GM12878 (cell line): ENCODE data around the gene CAT. TPM values are rescaled to one million over a fixed set of nuclear protein-coding genes. Genes with fewer than 3 reads are reported as not detected.

Experiments
- ATAC-seq: fragments of 200-7000 bp; cut with Tn5 transposase; 3 replicates; pipeline ENCODE4 v1.9.1; 2020; ENCODE audit warnings: mild to moderate bottlenecking, moderate library complexity
- BruUV-seq: library from RNA; stranded (reverse); fragments of 400-500 nt; replicated peaks from 2 replicates; lab custom pipeline; 2021; lab: Mats Ljungman, UMichigan
- CTCF ChIA-PET: fragments of 300-600 bp; sonication (Branson Sonifier 250); formaldehyde crosslinking; extraction: SDS; loops from one replicate; lab custom pipeline; 2021; ENCODE audit warnings: inconsistent platforms; lab: Yijun Ruan, JAX
- POLR2A ChIA-PET: fragments of 350-600 bp; formaldehyde crosslinking; extraction: SDS; loops from one replicate; lab custom pipeline; 2021; ENCODE audit warnings: inconsistent platforms; lab: Charles Lee
- RAD21 ChIA-PET: fragments of 300-600 bp; sonication (Branson Sonifier 250); formaldehyde crosslinking; loops from one replicate; lab custom pipeline; 2023; ENCODE audit warnings: antibody characterized with exemption; ENCODE audit not compliant: unreplicated experiment; lab: Charles Lee
- SMC1A ChIA-PET: fragments of 300-600 bp; sonication (Branson Sonifier 250); formaldehyde crosslinking; loops from one replicate; lab custom pipeline; 2023; ENCODE audit not compliant: unreplicated experiment, uncharacterized antibody; lab: Charles Lee
- DNase-seq: peaks from one replicate; pipeline ENCODE4 v3.0.0-alpha.2; 2011; ENCODE audit warnings: low read depth, low spot score
- FAIRE-seq: peaks from 3 replicates; lab custom pipeline; 2011; peaks lifted over from hg19 to GRCh38; lab: Jason Lieb, UNC
- H2AFZ ChIP-seq: 2 replicates; pipeline ENCODE4 v1.6.0; 2011; ENCODE audit warnings: low read depth, low read length, control low read depth; ENCODE audit not compliant: control insufficient read depth
- H3K27ac ChIP-seq: 2 replicates; pipeline ENCODE4 v1.5.1; 2011; ENCODE audit warnings: control low read depth; ENCODE audit not compliant: control insufficient read depth, insufficient read depth
- H3K27me3 ChIP-seq, 2 experiments: replicated peaks in 1 of 2; 2 replicates each; pipeline versions ENCODE4 v1.6.0 to v1.6.1; 2011; ENCODE audit warnings: low read length in 1 of 2; ENCODE audit not compliant: control insufficient read depth in 2 of 2, insufficient read depth in 2 of 2
- H3K36me3 ChIP-seq, 2 experiments: 2 replicates each; pipeline ENCODE4 v1.5.1; 2011; ENCODE audit warnings: low read length in 1 of 2; ENCODE audit not compliant: control insufficient read depth in 2 of 2, insufficient read depth in 2 of 2
- H3K4me1 ChIP-seq: 2 replicates; pipeline ENCODE4 v1.6.1; 2011; ENCODE audit warnings: mild to moderate bottlenecking, low read length, moderate library complexity, mixed read lengths; ENCODE audit not compliant: control insufficient read depth, insufficient read depth
- H3K4me2 ChIP-seq: 2 replicates; pipeline ENCODE4 v1.6.0; 2011; ENCODE audit warnings: control low read depth; ENCODE audit not compliant: control insufficient read depth, insufficient read depth
- H3K4me3 ChIP-seq: fragments of 200-600 bp; sonication (generic); 2 replicates; pipeline ENCODE4 v1.5.1; 2016
- H3K79me2 ChIP-seq: 2 replicates; pipeline ENCODE4 v1.6.0; 2011; ENCODE audit warnings: low read length; ENCODE audit not compliant: control insufficient read depth, insufficient read depth
- H3K9ac ChIP-seq: 2 replicates; pipeline ENCODE4 v1.8.0; 2011; ENCODE audit warnings: low read length, control low read depth, mixed read lengths; ENCODE audit not compliant: control insufficient read depth, insufficient read depth
- H3K9me3 ChIP-seq: replicated peaks from 3 replicates; pipeline ENCODE4 v1.5.1; 2011; ENCODE audit warnings: mild to moderate bottlenecking, low read length; ENCODE audit not compliant: control insufficient read depth, insufficient read depth
- H4K20me1 ChIP-seq: 2 replicates; pipeline ENCODE4 v1.6.0; 2011; ENCODE audit not compliant: control insufficient read depth, insufficient read depth
- BACH1 ChIP-seq: fragments of 450-650 bp; IDR thresholded peaks from 2 replicates; pipeline ENCODE4 v1.6.1; 2017; ENCODE audit warnings: mild to moderate bottlenecking, borderline replicate concordance
- IKZF1 ChIP-seq: fragments of 450-650 bp; conservative IDR thresholded peaks from 2 replicates; pipeline ENCODE4 v1.6.1; 2017; ENCODE audit warnings: antibody characterized with exemption, mild to moderate bottlenecking
- KLF5 ChIP-seq: fragments of 450-650 bp; IDR thresholded peaks from 2 replicates; pipeline ENCODE4 v1.6.1; 2014; ENCODE audit warnings: mild to moderate bottlenecking; ENCODE audit not compliant: partially characterized antibody
- NR2C1 ChIP-seq: fragments of 450-650 bp; IDR thresholded peaks from 2 replicates; pipeline ENCODE4 v1.6.1; 2017; ENCODE audit warnings: antibody characterized with exemption, mild to moderate bottlenecking, moderate library complexity
- NRF1 ChIP-seq: conservative IDR thresholded peaks from 2 replicates; pipeline ENCODE4 v1.6.1; 2011; ENCODE audit warnings: mild to moderate bottlenecking, low read depth, low read length, improper control_type of control experiment
- PAX5 ChIP-seq: IDR thresholded peaks from 2 replicates; pipeline ENCODE4 v1.6.1; 2011; ENCODE audit warnings: low read depth, low read length, borderline replicate concordance
- PML ChIP-seq: IDR thresholded peaks from 2 replicates; pipeline ENCODE4 v1.6.1; 2012; ENCODE audit warnings: low read length, inconsistent platforms
- POLR2AphosphoS2 ChIP-seq: IDR thresholded peaks from 2 replicates; pipeline ENCODE4 v1.6.1; 2011; ENCODE audit warnings: low read depth, mild to moderate bottlenecking, low read length, improper control_type of control experiment, moderate library complexity
- POLR2AphosphoS5 ChIP-seq: IDR thresholded peaks from 2 replicates; pipeline ENCODE4 v1.6.1; 2011; ENCODE audit warnings: mild to moderate bottlenecking, low read length, inconsistent platforms
- RELA ChIP-seq: fragments of 450-650 bp; IDR thresholded peaks from 2 replicates; pipeline ENCODE4 v1.8.0; 2014; ENCODE audit warnings: borderline replicate concordance; ENCODE audit not compliant: partially characterized antibody
- SMAD5 ChIP-seq: IDR thresholded peaks from 2 replicates; pipeline ENCODE4 v1.6.1; 2016; ENCODE audit warnings: antibody characterized with exemption, low read depth
- STAT3 ChIP-seq: IDR thresholded peaks from 2 replicates; pipeline ENCODE4 v1.6.1; 2011; ENCODE audit warnings: low read depth, low read length, improper control_type of control experiment
- WRNIP1 ChIP-seq: IDR thresholded peaks from 2 replicates; pipeline ENCODE4 v1.6.1; 2011; ENCODE audit warnings: low read depth, low read length, improper control_type of control experiment, borderline replicate concordance
- ZNF622 ChIP-seq: fragments of 450-650 bp; IDR thresholded peaks from 2 replicates; pipeline ENCODE4 v1.6.1; 2017; ENCODE audit warnings: mild to moderate bottlenecking, inconsistent platforms
- ZSCAN29 ChIP-seq: fragments of 450-650 bp; IDR thresholded peaks from 2 replicates; pipeline ENCODE4 v1.6.1; 2017; ENCODE audit warnings: mild to moderate bottlenecking, moderate library complexity
- WGBS: methylation state at CpG from one replicate; pipeline ENCODE4 v1.1.6; 2016; ENCODE audit warnings: low lambda C conversion rate; ENCODE audit not compliant: insufficient replicate concordance, insufficient coverage; ENCODE audit errors: missing lambda C conversion rate; 5-methylcytosine and 5-hydroxymethylcytosine counted together
- in situ Hi-C: fragments of 300-500 bp; cut with MboI; formaldehyde crosslinking; loops from 9 replicates; pipeline ENCODE4 v1.14.3; 2018; ENCODE audit warnings: mixed read lengths
- intact Hi-C: fragments of 100-400 bp; cut with micrococcal nuclease; formaldehyde crosslinking; loops from one replicate; pipeline ENCODE4 v1.14.2; 2022; ENCODE audit not compliant: unreplicated experiment
- polyA plus RNA-seq, 11 experiments: library from polyadenylated mRNA; depleted of rRNA in 4 of 11; unstranded in 6 of 11; stranded (reverse) in 5 of 11; fragments of >200 nt; fragmentation: Nextera tagmentation in 4 of 11; fragmentation: Illumina TruSeq in 1 of 11; extraction: Ambion mirVana in 4 of 11; extraction: Trizol in 1 of 11; gene quantifications; 1 replicate in 1 of 11; 2 replicates in 10 of 11; pipeline versions ENCODE4 v1.2.1 to v1.2.3, GENCODE V29; 2011 to 2016; ENCODE audit warnings: inconsistent platforms in 2 of 11, missing spikeins in 2 of 11, low read depth in 1 of 11
- total RNA-seq, 4 experiments: library from RNA; depleted of rRNA in 3 of 4; stranded (reverse); fragments of >200 nt in 3 of 4; fragmentation: Illumina TruSeq in 1 of 4; extraction: Trizol in 1 of 4; gene quantifications; 2 replicates each; pipeline versions ENCODE4 v1.2.1 to v1.2.3, GENCODE V29; 2013 to 2021
- TF ChIP-seq, protein P1 (sequence below): IDR thresholded peaks from 2 replicates; pipeline ENCODE4 v1.6.1; 2012; ENCODE audit warnings: low read length, inconsistent platforms
- TF ChIP-seq, protein P2 (sequence below): fragments of 450-650 bp; conservative IDR thresholded peaks from 2 replicates; pipeline ENCODE4 v1.6.1; 2017; ENCODE audit warnings: mild to moderate bottlenecking, moderate library complexity
- TF ChIP-seq, protein P3 (sequence below): fragments of 150-350 bp; IDR thresholded peaks from 2 replicates; pipeline ENCODE4 v1.6.1; 2016; ENCODE audit warnings: low read depth, low read length

The CAT gene
- total and polyA plus RNA-seq, 10 of the 15 experiments (the other 5 are each of a cell fraction or from before 2014, with no cell fraction given) = 22.4 to 71.3 (median 33.6) TPM

DNA sequence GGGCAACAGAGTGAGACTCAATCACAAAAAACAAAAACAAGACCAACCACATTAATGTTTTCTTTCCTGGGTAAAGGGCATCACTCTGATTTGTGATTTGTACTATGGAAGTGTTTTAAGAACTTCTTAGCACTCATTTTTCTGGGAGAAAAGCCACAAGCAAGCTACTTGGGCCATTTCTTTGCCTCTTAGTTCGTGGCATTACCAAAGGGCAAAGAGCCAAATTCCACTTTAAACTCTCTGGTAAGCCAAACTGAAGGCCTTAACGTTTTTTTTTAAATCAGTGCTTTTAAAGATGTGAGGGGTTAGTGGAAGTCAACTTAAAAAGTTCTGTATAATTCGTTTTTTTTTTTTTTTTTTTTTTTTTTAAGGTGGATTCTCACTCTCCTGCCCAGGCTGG lies 36.9 kb downstream of the CAT start:
- SMC1A ChIA-PET = interaction anchor here (0.6 kb wide), 1 partner anchor 246 kb away, joined by 3 read pairs; no protein-coding TSS in a partner anchor
- H3K9me3 ChIP-seq = no peaks in the 10 kb centered on the region
- POLR2A ChIA-PET = no interaction called here
- no peaks in the 10 kb centered on the region for H3K4me1 ChIP-seq
- no peaks in the 10 kb centered on the region for H3K79me2 ChIP-seq
- BruUV-seq = no TSS peak
- CTCF ChIA-PET = interaction anchor here (1.2 to 1.6 kb wide), 2 partner anchors 16 to 19 kb away, joined by 3 read pairs; no protein-coding TSS in a partner anchor
- in situ Hi-C loops (loop anchor here (25.0 kb wide), 1 partner anchor 313 kb away; no protein-coding TSS in a partner anchor), intact Hi-C loops (no loop called here)
- no peak for TF ChIP-seq STAT3
- TF ChIP-seq SMAD5 = no peak
- TF ChIP-seq KLF5 = no peak
- no peak for TF ChIP-seq PAX5
- no peak for TF ChIP-seq POLR2AphosphoS2
- no peak for TF ChIP-seq PML
- TF ChIP-seq, protein P1, sequence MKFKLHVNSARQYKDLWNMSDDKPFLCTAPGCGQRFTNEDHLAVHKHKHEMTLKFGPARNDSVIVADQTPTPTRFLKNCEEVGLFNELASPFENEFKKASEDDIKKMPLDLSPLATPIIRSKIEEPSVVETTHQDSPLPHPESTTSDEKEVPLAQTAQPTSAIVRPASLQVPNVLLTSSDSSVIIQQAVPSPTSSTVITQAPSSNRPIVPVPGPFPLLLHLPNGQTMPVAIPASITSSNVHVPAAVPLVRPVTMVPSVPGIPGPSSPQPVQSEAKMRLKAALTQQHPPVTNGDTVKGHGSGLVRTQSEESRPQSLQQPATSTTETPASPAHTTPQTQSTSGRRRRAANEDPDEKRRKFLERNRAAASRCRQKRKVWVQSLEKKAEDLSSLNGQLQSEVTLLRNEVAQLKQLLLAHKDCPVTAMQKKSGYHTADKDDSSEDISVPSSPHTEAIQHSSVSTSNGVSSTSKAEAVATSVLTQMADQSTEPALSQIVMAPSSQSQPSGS = no peak
- TF ChIP-seq, protein P2, sequence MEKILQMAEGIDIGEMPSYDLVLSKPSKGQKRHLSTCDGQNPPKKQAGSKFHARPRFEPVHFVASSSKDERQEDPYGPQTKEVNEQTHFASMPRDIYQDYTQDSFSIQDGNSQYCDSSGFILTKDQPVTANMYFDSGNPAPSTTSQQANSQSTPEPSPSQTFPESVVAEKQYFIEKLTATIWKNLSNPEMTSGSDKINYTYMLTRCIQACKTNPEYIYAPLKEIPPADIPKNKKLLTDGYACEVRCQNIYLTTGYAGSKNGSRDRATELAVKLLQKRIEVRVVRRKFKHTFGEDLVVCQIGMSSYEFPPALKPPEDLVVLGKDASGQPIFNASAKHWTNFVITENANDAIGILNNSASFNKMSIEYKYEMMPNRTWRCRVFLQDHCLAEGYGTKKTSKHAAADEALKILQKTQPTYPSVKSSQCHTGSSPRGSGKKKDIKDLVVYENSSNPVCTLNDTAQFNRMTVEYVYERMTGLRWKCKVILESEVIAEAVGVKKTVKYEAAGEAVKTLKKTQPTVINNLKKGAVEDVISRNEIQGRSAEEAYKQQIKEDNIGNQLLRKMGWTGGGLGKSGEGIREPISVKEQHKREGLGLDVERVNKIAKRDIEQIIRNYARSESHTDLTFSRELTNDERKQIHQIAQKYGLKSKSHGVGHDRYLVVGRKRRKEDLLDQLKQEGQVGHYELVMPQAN = no peak
- no peak for TF ChIP-seq IKZF1
- no peak for TF ChIP-seq WRNIP1
- TF ChIP-seq NRF1 = no peak
- no peak for TF ChIP-seq POLR2AphosphoS5
- TF ChIP-seq RELA = no peak
- no peak for TF ChIP-seq BACH1
- TF ChIP-seq, protein P3, sequence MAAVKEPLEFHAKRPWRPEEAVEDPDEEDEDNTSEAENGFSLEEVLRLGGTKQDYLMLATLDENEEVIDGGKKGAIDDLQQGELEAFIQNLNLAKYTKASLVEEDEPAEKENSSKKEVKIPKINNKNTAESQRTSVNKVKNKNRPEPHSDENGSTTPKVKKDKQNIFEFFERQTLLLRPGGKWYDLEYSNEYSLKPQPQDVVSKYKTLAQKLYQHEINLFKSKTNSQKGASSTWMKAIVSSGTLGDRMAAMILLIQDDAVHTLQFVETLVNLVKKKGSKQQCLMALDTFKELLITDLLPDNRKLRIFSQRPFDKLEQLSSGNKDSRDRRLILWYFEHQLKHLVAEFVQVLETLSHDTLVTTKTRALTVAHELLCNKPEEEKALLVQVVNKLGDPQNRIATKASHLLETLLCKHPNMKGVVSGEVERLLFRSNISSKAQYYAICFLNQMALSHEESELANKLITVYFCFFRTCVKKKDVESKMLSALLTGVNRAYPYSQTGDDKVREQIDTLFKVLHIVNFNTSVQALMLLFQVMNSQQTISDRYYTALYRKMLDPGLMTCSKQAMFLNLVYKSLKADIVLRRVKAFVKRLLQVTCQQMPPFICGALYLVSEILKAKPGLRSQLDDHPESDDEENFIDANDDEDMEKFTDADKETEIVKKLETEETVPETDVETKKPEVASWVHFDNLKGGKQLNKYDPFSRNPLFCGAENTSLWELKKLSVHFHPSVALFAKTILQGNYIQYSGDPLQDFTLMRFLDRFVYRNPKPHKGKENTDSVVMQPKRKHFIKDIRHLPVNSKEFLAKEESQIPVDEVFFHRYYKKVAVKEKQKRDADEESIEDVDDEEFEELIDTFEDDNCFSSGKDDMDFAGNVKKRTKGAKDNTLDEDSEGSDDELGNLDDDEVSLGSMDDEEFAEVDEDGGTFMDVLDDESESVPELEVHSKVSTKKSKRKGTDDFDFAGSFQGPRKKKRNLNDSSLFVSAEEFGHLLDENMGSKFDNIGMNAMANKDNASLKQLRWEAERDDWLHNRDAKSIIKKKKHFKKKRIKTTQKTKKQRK = no peak
- TF ChIP-seq NR2C1 = no peak
- no peak for TF ChIP-seq ZSCAN29
- no peak for TF ChIP-seq ZNF622
- ATAC-seq (no peak), DNase-seq (no peak), FAIRE-seq (no peak)
- no peak overlapping the region for H3K27ac ChIP-seq
- H3K4me2 ChIP-seq = no peak overlapping the region
- 0% methylated on average over 2 of the region's 3 CpGs for WGBS
- no peaks in the 10 kb centered on the region for H3K27me3 ChIP-seq
- no peak overlapping the region for H3K9ac ChIP-seq
- RAD21 ChIA-PET = no interaction called here
- no peak overlapping the region for H3K4me3 ChIP-seq
- H2AFZ ChIP-seq = no peak overlapping the region
- peaks cover 3% of the 10 kb centered on the region in 2 experiments; a peak in 2 of 4 replicates for H3K36me3 ChIP-seq
- no peaks in the 10 kb centered on the region for H4K20me1 ChIP-seq
